HG02588 (cell line): ENCODE measurements around the gene LRRC4C.

Experiments used
- ATAC-seq: cut with Tn5 transposase; IDR thresholded peaks from one replicate; pipeline ENCODE4 v1.9.1; 2021; ENCODE audit warnings: mild to moderate bottlenecking, moderate library complexity; ENCODE audit not compliant: unreplicated experiment

LRRC4C gene

GRCh38 chr11:41133023-41133422, 326.4 kb downstream of the LRRC4C start:
- ATAC-seq: no peak

GRCh38 chr11:41121600-41121999, 337.9 kb downstream of the LRRC4C start:
- no peak for ATAC-seq

DNA sequence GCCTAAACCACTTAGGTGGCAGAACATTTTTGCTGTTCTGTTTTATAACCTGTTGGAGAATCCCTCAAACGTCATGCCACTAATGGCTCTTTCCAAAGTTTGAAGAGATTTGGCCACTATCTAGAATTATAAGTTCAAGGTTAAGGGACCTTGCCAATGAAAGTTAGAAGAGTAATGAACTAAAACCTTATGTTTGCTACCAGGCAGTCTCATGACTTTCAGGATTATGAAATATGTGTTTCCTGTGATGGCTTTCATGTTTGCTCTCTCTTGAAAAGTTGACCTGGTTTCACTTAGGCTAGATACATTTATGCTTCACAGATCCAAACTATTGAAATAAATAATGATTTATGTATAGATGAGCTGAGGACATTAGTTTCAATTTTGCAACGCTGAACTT, 340.0 kb downstream of the LRRC4C start:
- no peak for ATAC-seq

- no peak for ATAC-seq
Measured at GRCh38 chr11:41118521-41118920, 340.9 kb downstream of the LRRC4C start.

DNA sequence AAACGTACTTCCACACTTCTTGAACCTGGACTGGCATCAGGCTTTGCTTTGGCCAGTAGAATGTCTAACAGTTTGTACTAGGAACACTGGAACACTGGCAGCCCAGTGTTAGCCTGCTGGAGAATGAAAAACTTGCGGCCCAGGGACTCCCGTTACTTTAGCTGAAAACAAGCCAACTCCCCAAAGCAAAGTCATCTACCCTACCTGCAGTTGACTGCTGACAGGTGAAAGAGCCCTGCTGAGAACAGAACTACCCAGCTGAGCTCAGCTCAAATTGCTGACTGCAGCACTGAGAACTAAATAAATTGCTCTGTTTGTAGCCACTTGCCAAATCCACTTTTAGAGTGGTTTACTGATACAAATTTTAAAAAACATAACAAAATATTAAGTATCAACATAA, 342.5 kb downstream of the LRRC4C start:
- no peak for ATAC-seq

DNA sequence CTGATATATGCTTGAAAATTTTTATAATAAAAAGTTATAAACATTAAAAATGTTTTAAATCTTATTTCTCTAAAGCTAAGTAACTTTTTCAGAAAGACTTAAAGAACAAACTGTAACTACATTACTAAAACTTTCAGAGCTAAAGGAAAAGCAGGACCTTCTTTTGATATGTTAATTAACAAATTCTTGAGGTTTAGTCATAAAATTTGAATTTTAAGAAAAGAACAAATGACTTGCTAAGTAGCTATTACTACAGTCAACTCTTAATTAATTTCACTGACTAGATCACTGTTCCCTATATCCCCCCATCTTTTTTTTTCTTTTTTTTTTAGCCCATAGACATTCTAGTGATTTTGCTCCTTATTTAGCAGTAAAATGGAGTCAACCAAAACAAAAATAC, 344.4 kb downstream of the LRRC4C start:
- ATAC-seq: no peak

DNA sequence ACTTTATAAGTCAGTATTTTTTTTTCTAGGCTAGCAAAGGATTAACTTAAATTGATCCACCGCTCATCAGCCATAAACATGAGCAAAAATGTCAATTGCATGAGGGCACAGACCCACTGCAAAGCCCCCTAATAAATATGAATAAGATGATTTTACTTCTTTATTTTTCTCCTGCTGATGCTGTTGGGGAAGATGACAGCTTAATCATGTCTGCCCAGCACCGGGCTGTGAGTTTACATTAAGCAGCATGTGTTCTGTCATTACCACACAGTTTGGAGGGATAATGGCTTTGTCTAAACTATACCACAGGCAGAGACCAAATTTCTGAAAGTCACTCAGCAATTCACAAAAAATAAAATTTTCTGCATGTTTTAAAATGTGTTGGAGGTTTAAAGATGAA, 346.3 kb downstream of the LRRC4C start:
- ATAC-seq: no peak

DNA sequence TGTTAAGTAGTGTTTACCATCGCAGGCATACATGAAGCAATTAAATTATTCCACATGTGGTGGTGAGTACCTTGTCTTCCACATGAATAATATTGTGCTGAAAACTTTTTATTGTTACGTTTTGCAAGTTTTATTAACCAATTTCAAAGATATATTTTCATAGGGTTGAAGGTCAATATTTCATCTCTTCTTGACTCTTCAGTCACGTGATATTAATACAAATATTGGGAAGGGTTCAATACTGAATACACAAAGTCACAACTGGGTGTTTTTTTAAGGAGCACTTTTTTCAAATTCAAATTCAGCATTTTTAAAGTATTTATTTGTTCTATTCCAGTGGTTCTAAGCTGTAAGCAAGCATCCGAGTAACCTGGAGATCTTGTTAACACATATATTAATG, 348.9 kb downstream of the LRRC4C start:
- no peak for ATAC-seq

DNA sequence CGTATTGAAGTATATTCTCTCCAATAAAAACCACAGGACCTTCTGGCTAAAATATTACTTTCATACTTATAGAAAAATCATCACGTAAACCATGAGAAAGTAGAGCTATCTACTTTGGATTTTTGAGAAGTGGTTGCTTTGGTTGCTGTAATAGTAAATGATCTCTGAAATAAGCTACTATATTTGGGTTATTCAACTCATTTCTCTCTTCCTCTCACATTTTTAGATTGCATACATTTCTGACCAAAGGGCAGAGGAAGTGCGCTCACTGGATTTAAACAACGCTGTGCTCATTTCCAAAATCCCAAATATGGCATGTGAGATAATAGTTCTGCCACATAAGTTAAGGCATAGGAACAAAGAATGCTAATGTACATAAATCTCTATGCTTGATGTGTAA, 357.0 kb downstream of the LRRC4C start:
- ATAC-seq: peak; percentile 87

DNA sequence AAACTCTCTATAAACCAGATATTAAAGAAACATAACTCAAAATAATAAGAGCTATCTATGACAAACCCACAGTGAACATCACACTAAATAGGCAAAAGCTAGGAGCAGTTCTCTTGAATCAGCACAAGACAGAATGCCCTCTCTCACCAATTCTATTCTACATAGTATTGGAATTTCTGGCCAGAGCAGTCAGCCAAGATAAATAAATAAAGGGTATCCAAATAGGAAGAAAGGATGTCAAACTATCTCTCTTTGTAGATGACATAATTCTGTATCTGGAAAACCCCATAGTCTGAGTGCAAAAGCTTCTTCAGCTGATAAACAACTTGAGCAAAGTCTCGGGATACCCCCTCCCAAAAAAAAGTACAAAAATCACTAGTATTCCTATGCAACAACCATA, 359.8 kb downstream of the LRRC4C start:
- no peak for ATAC-seq

- no peak for ATAC-seq
Measured at GRCh38 chr11:41085123-41085522, 374.3 kb downstream of the LRRC4C start.

DNA sequence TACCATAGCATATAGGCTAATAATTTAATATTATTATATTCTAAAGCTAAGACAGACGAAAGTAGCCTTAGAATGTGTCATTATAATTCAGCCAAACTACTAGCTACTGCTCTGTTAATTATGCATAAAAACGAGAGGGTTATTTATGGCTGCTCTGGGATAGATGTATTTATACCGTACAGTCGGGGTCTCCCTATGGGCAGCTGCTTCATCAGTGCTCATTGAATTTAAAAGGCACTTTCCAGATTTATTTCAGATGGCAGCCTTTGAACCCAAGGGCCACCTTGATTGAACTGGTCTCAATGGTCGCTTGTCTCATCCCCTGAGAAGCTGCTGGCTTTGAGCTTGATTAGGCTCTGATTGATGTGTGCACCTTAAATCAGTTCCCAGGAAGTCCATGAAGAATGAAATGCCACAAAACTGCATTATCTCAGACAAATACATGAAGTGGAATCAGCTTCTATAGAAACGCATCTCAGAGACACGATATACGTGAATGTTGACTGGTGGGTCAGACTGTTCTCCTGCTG, 377.6 kb downstream of the LRRC4C start:
- no peak for ATAC-seq

- no peak for ATAC-seq
Measured at GRCh38 chr11:41074318-41074717, 385.1 kb downstream of the LRRC4C start.

- no peak for ATAC-seq
Measured at GRCh38 chr11:41065432-41065831, 394.0 kb downstream of the LRRC4C start.

GRCh38 chr11:41058138-41058537, 401.3 kb downstream of the LRRC4C start:
- no peak for ATAC-seq

DNA sequence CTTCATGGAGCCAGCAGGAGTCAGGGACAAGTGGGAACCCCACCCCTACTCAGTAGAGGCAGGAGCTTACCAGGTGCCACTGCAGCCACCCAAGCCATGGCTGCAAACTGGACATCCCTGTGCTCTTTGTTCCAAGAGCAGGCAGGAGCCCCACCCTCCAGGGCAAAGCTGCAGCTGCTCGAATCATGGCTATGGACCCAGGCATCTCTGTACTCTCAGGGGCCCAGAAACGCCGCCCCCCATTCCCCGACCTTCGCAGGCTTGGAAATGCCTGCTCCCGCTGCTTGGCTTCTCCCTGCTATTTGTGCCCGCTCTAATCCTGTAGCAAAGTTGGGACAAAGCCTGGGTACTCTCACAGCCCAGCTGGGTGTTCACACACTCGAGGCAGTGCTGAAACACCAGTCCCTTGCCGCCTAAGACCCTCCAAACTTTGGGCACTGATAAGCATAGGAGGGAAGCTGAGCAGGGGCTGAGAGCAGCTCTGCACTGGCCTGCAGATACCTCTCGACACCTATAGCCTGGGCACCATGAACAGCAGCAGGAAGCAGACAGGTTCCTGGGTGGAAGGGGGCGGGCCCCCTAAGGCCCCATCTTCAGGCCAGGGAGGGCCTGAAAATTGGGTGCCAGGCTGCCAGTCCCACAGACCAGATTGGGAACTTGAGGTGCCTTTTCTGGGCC, 402.4 kb downstream of the LRRC4C start:
- ATAC-seq: no peak

DNA sequence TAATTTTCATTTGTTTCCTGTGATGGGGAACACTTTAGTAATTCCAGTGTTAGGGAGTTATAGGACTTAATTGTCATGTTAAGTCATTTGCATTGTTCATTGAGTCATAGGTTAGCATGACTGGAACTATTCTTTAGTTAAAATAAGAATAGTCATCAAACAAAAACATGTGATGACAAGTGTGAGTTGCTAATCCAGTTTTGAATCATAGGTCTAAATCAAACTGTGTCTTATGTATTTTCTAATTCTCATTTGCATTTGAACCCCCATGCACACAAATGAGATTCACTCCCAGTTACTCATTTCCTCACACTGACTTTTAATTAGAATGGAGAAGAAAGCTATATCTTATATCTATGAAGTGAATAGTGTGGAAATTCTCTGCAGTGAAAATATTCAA, 405.6 kb downstream of the LRRC4C start:
- no peak for ATAC-seq

DNA sequence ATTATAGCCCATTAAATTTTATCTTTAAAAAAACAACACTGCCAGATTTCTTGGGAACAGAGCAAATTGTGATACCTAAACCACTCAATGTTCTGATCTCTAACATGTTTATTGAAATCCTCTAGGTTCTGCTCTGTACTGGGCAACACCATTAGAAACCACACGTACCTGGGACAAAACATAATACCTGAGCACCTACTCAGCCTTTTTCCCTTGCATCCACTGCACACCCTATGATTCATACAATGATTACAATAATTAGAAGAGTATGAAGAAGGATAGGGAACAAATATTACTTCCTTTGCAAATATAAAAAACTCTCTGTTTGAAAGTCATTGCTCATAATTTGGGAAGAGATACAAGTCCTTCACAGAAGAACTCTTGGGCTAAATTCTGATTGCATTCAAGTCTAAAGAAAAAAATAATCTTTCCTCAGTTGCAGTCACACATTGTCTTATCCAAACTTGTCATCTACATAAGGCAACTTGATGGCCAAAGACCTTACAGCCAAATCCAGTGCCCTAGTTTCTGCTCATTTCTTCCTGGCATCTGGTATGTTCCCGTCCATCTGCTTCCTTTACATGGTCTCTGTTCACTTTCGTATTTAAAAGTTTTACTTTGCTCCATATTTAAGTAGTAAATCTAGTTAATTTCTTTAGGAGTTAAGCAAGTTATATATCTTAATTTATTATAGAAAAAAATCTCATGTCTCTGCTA, 407.4 kb downstream of the LRRC4C start:
- no peak for ATAC-seq

DNA sequence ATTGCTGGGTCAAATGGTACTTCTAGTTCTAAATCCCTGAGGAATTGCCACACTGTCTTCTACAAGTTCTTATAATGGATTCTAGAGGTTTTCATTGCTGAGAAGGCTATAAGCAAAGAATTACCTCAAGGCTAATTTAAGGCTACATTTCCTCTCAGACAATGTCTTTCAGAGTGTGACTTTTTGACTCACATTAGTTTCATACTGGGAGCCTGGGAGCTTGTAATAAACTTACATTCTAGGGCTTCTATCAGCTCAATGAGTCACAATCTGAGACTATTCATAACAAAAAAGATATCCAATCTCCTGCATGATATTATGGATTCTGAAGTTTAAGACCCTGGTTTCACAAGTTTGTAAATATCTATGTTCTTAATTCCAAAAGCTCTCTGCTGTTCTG, 408.7 kb downstream of the LRRC4C start:
- ATAC-seq: no peak

- ATAC-seq: no peak
Measured at GRCh38 chr11:41047229-41047628, 412.2 kb downstream of the LRRC4C start.

GRCh38 chr11:41045266-41045665, 414.2 kb downstream of the LRRC4C start:
- no peak for ATAC-seq

DNA sequence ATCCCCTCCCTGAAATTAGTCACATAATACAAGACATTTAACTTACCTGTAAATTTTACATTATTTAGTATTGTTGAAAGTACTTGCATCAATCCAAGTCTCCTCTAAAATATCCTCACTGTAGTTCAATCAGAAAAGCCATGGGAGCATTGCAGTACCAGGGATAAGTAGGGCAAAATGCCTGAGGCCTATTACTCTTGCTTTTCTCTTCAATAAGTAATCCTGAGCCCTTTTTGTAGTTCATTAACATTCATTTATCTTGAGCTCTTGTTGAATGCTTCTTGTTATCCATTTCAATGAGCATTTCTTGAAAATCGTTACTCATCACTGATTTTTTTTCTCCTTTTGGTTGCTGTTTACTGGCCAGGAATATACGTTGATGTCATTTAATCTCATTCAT, 414.7 kb downstream of the LRRC4C start:
- ATAC-seq: no peak
